HEK293T (cell line): ENCODE data around the gene ASNSD1.

ENCODE experiments used
- CTBP1 ChIP-seq: fragments of 450-650 bp; IDR thresholded peaks from 2 replicates; pipeline ENCODE4 v1.6.1; 2016; ENCODE audit warnings: borderline replicate concordance
- SP1 ChIP-seq: fragments of 450-650 bp; IDR thresholded peaks from 2 replicates; pipeline ENCODE4 v1.6.1; 2017

DNA sequence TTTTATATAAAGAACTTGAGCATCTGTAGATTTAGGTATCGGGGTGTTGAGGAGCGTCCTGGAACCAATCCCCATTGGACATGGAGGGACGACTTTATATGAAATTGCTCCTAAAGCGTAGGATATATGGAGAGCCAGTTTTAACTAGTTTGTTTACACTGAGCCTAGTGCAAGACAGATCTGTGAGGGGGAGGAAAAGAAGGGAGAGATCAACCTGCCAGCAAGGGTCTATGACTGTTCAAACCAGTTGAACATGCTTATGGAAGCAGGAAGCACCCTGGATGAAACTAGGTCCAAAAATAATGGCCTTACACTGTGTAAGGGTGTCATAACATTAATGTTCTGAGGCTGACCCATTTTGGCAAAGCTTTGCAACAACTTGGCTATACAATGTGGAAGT is 46.7 kb upstream of the ASNSD1 start:
- TF ChIP-seq CTBP1 (no peak), SP1 (no peak)
